HG03460 (cell line): ENCODE measurements around the gene MR1.
A peak's percentile ranks its signal among the peaks of the same experiment; 100 is the strongest.
"Not testable (repeated sequence)": the region's sequence is repeated elsewhere in the genome, so short reads cannot be mapped to it uniquely, and the experiment has no call there.

Experiments
- ATAC-seq: cut with Tn5 transposase; IDR thresholded peaks from one replicate; pipeline ENCODE4 v1.9.1; 2021; ENCODE audit not compliant: unreplicated experiment

MR1 gene

GRCh38 chr1:181028615-181029014, 5.2 kb upstream of the MR1 start:
- no peak for ATAC-seq

GRCh38 chr1:181032535-181032934, 1.2 kb upstream of the MR1 start:
- no peak for ATAC-seq

- ATAC-seq, result peak; percentile 26
Measured at GRCh38 chr1:181033128-181033798, 520 bp upstream of the MR1 start.

GRCh38 chr1:181035210-181035609, 1.4 kb downstream of the MR1 start:
- not testable (repeated sequence) for ATAC-seq

GRCh38 chr1:181036107-181036836, 2.5 kb downstream of the MR1 start:
- ATAC-seq, result no peak

- ATAC-seq, result no peak
Measured at GRCh38 chr1:181037386-181037785, 3.6 kb downstream of the MR1 start.

- no peak for ATAC-seq
Measured at GRCh38 chr1:181038399-181038873, 4.7 kb downstream of the MR1 start.

- no peak for ATAC-seq
Measured at GRCh38 chr1:181040284-181040865, 6.6 kb downstream of the MR1 start.

GRCh38 chr1:181043025-181043888, 9.5 kb downstream of the MR1 start:
- ATAC-seq, result no peak

GRCh38 chr1:181044449-181044966, 10.7 kb downstream of the MR1 start:
- peak; percentile 88 for ATAC-seq

- not testable (repeated sequence) for ATAC-seq
Measured at GRCh38 chr1:181045946-181046345, 12.2 kb downstream of the MR1 start.

- ATAC-seq, result no peak
Measured at GRCh38 chr1:181049378-181049777, 15.6 kb downstream of the MR1 start.

- no peak for ATAC-seq
Measured at GRCh38 chr1:181050922-181051321, 17.1 kb downstream of the MR1 start.

- ATAC-seq, result no peak
Measured at GRCh38 chr1:181056560-181056959, 22.8 kb downstream of the MR1 start.

GRCh38 chr1:181057079-181057478, 23.3 kb downstream of the MR1 start:
- ATAC-seq, result no peak

GRCh38 chr1:181059435-181059834, 25.7 kb downstream of the MR1 start:
- ATAC-seq, result no peak

- no peak for ATAC-seq
Measured at GRCh38 chr1:181060066-181060465, 26.3 kb downstream of the MR1 start.

- not testable (repeated sequence) for ATAC-seq
Measured at GRCh38 chr1:181060947-181061346, 27.2 kb downstream of the MR1 start.

- ATAC-seq, result no peak
Measured at GRCh38 chr1:181061487-181061886, 27.7 kb downstream of the MR1 start.

- peak; percentile 78 for ATAC-seq
Measured at GRCh38 chr1:181061891-181062835, 28.4 kb downstream of the MR1 start.
